Prostate gland (tissue), 2 donors: ENCODE measurements around the gene SNTA1.

Source experiments
- CTCF ChIP-seq, 4 experiments: fragments of 200-600 bp in 2 of 4; fragments of 450-650 bp in 2 of 4; sonication (generic) in 2 of 4; IDR thresholded peaks; 1 replicate in 3 of 4; 2 replicates in 1 of 4; pipeline ENCODE4 v1.5.1; 2016 to 2019; ENCODE audit warnings: antibody characterized with exemption in 4 of 4, mild to moderate bottlenecking in 2 of 4, moderate library complexity in 2 of 4
- POLR2A ChIP-seq: fragments of 450-650 bp; IDR thresholded peaks from one replicate; pipeline ENCODE4 v1.6.1; 2016; ENCODE audit warnings: antibody characterized with exemption, mild to moderate bottlenecking
- POLR2AphosphoS5 ChIP-seq: sonication (generic); formaldehyde crosslinking; IDR thresholded peaks from one replicate; pipeline ENCODE4 v1.6.1; 2017; ENCODE audit warnings: antibody characterized with exemption

DNA sequence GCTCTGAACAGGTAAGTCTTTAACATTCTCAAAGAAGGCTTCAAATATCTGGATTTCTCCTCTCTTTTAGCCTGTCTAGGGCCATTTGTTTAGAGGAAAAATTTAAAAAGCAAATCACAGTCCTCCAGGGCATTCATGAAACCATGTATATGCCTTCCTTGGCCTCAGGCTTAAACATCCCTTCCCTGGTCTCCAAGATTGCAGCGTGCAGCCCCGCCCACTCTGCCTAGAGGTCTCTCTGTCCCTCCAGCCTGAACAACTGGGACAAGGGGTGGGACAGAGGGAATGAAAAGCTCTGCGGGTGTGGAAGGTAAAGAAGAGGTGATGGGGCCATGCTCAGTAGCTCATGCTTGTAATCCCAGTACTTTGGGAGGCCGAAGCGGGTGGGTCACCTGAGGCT, 36.5 kb upstream of the SNTA1 start:
- TF ChIP-seq CTCF (IDR thresholded peaks at IDR 0.05) (no peak), POLR2A (no peak), POLR2AphosphoS5 (no peak)
